MCF 10A (cell line): ENCODE data around the gene BRCC3. TPM values are rescaled to one million over a fixed set of nuclear protein-coding genes. Genes with fewer than 3 reads are reported as not detected.
A peak's percentile ranks its signal among the peaks of the same experiment; 100 is the strongest.

Experiments used
- BruUV-seq: library from RNA; stranded (reverse); fragments of 400-500 nt; replicated peaks from 2 replicates; lab custom pipeline; 2021; lab: Mats Ljungman, UMichigan
- CTCF ChIA-PET: fragments of 300-600 bp; sonication (Branson Sonifier 250); formaldehyde crosslinking; extraction: SDS; loops from one replicate; lab custom pipeline; 2021; ENCODE audit warnings: antibody characterized with exemption, inconsistent platforms; lab: Yijun Ruan, JAX
- POLR2A ChIA-PET: fragments of 300-600, 350-650 bp; sonication (Branson Sonifier 250); formaldehyde crosslinking; extraction: SDS; loops from one replicate; lab custom pipeline; 2020; ENCODE audit warnings: antibody characterized with exemption, inconsistent platforms; lab: Yijun Ruan, JAX
- DNase-seq: peaks from one replicate; pipeline ENCODE4 v3.0.0-alpha.2; 2018; ENCODE audit not compliant: unreplicated experiment
- H3K27ac Mint-ChIP-seq: one replicate; pipeline ENCODE4 v1.8.0; 2022; ENCODE audit warnings: mild to moderate bottlenecking, low read depth, mixed read lengths; ENCODE audit not compliant: unreplicated experiment
- H3K27me3 Mint-ChIP-seq: one replicate; pipeline ENCODE4 v1.8.0; 2022; ENCODE audit warnings: mixed read lengths; ENCODE audit not compliant: insufficient read depth, unreplicated experiment
- H3K36me3 Mint-ChIP-seq: one replicate; pipeline ENCODE4 v1.8.0; 2022; ENCODE audit warnings: mild to moderate bottlenecking, moderate library complexity, mixed read lengths; ENCODE audit not compliant: insufficient read depth, unreplicated experiment
- H3K4me1 Mint-ChIP-seq: one replicate; pipeline ENCODE4 v1.8.0; 2022; ENCODE audit warnings: mixed read lengths; ENCODE audit not compliant: insufficient read depth, unreplicated experiment
- H3K4me3 Mint-ChIP-seq: one replicate; pipeline ENCODE4 v1.8.0; 2022; ENCODE audit warnings: mild to moderate bottlenecking, moderate library complexity, mixed read lengths; ENCODE audit not compliant: unreplicated experiment
- H3K9me3 Mint-ChIP-seq: one replicate; pipeline ENCODE4 v1.8.0; 2022; ENCODE audit warnings: mixed read lengths; ENCODE audit not compliant: unreplicated experiment
- intact Hi-C: fragments of 100-400 bp; cut with micrococcal nuclease; formaldehyde crosslinking; loops from 2 replicates; pipeline ENCODE4 v1.14.1; 2022
- total RNA-seq: library from RNA; stranded (reverse); gene quantifications from 2 replicates; pipeline ENCODE4 v1.2.3, GENCODE V29; 2022
- TF ChIP-seq, protein P1 (sequence below): fragments of 200-600 bp; IDR thresholded peaks from one replicate; pipeline ENCODE4 v1.8.0; 2022; ENCODE audit warnings: antibody characterized with exemption, mild to moderate bottlenecking; ENCODE audit not compliant: unreplicated experiment

Gene BRCC3
- total RNA-seq, 1 experiment from 2014 or later: 21.1 TPM

DNA sequence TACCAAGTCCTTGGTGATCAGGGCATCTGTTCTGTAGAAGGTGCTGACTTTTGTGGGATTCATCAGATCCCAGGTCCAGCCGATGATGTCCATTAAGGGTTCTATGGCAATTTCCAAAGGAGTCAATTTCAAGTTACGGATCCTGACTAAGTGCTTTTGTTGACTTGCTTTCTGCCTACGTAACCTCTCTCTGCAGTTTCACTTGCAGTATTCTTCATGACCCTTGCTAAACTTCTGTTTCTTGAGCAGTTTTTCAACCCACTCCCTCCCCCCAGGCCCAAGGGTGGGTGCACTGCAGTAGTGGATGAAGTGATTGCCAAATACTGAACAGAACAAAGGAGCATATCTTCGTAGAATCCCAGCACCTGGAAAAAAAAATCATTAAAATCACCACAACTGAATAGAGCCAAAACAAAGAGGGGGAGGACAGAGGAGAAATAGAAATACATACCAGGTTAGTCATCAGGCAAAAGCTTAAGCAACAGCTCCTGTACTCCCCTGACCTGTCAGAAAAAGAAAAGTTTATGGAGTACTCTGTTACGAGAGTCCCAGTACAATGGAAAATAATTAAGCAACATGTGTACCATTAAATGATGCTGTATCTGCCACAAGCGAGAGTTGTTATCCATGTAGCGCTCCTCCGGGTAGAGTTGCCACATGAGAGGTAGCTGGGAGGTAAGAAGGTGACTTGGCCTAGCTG, 6.1 kb upstream of the BRCC3 start:
- Mint-ChIP-seq H3K9me3 (no peaks in the 10 kb centered on the region), H3K4me1 (peaks cover 24% of the 10 kb centered on the region), H3K36me3 (peaks cover 18% of the 10 kb centered on the region), H3K27ac (peak overlapping the region; percentile 92), H3K27me3 (peaks cover 10% of the 10 kb centered on the region), H3K4me3 (peak overlapping the region; percentile 80)
- TF ChIP-seq, protein P1, sequence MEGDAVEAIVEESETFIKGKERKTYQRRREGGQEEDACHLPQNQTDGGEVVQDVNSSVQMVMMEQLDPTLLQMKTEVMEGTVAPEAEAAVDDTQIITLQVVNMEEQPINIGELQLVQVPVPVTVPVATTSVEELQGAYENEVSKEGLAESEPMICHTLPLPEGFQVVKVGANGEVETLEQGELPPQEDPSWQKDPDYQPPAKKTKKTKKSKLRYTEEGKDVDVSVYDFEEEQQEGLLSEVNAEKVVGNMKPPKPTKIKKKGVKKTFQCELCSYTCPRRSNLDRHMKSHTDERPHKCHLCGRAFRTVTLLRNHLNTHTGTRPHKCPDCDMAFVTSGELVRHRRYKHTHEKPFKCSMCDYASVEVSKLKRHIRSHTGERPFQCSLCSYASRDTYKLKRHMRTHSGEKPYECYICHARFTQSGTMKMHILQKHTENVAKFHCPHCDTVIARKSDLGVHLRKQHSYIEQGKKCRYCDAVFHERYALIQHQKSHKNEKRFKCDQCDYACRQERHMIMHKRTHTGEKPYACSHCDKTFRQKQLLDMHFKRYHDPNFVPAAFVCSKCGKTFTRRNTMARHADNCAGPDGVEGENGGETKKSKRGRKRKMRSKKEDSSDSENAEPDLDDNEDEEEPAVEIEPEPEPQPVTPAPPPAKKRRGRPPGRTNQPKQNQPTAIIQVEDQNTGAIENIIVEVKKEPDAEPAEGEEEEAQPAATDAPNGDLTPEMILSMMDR: no peak
- ChIA-PET CTCF (interaction anchor here (0.7 to 1.8 kb wide), 4 partner anchors 9 to 148 kb away, joined by 3 to 6 read pairs (median 3); no protein-coding TSS in a partner anchor), POLR2A (interaction anchor here (0.7 to 3.7 kb wide), 7 partner anchors 9 to 302 kb away, joined by 3 to 35 read pairs (median 6); partner anchors contain the start of genes DKC1, FUNDC2 and VBP1)
- intact Hi-C loops: no loop called here
- DNase-seq: peak; percentile 86
- no TSS peak for BruUV-seq

DNA sequence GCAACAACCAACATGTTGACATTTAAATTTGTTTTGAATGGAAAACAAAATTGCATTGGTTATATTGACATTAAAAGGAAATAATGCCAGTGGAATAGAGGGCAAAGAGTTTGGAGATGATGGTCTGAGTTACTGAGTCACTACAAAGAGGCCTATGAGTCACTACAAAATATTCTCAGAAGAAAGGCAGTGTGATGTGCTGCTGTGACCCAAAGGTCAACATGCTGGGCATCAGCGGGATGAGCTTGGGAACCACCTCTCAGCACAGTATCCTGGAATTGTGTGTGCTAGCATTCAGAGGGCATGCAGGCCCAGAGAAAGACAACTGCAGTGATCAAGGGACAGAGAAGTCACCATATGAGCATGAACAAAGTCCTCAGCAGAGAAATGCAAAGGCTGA, 3.1 kb upstream of the BRCC3 start:
- CTCF ChIA-PET: interaction anchor here (1.0 kb wide), 1 partner anchor 88 kb away, joined by 4 read pairs; no protein-coding TSS in a partner anchor
- BruUV-seq: no TSS peak
- Mint-ChIP-seq H3K4me3 (no peak overlapping the region), H3K9me3 (no peaks in the 10 kb centered on the region), H3K36me3 (peaks cover 3% of the 10 kb centered on the region), H3K27ac (peak overlapping the region; percentile 28), H3K27me3 (peaks cover 2% of the 10 kb centered on the region), H3K4me1 (peaks cover 24% of the 10 kb centered on the region)
- TF ChIP-seq, protein P1: no peak
- intact Hi-C loops: no loop called here
- POLR2A ChIA-PET: interaction anchor here (1.5 to 2.0 kb wide), 2 partner anchors 10 to 41 kb away, joined by 8 to 12 read pairs; partner anchors contain the start of gene FUNDC2
- DNase-seq: peak; percentile 67

DNA sequence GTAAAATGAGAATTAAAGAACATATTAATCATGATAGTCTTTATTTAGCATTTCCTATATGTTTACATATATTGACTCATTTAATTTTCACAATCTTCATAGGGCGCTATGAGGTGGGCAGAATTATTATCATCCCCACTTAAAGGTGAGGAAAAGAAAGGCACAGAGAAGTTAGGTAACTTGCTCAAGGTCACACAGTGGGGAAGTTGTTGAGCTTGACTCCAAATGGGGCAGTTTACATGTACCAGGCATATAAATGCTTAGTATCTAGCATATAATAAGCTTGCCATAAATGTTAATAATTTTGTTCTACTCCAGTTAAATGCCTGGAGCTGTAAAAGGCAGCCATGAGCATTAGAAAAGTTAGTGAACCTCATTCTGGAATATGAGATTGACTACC, 1.9 kb upstream of the BRCC3 start:
- CTCF ChIA-PET: interaction anchor here (0.7 to 1.2 kb wide), 3 partner anchors 13 to 147 kb away, joined by 3 to 4 read pairs (median 3); partner anchors contain the start of gene VBP1
- TF ChIP-seq, protein P1: no peak
- Mint-ChIP-seq H3K36me3 (no peaks in the 10 kb centered on the region), H3K4me1 (peaks cover 36% of the 10 kb centered on the region), H3K27ac (peak overlapping the region; percentile 65), H3K27me3 (peaks cover 14% of the 10 kb centered on the region), H3K4me3 (peak overlapping the region; percentile 83), H3K9me3 (no peaks in the 10 kb centered on the region)
- no TSS peak for BruUV-seq
- POLR2A ChIA-PET: interaction anchor here (0.6 to 2.0 kb wide), 4 partner anchors 11 to 45 kb away, joined by 3 to 12 read pairs (median 6); partner anchors contain the start of gene FUNDC2
- no peak for DNase-seq
- intact Hi-C loops: no loop called here

DNA sequence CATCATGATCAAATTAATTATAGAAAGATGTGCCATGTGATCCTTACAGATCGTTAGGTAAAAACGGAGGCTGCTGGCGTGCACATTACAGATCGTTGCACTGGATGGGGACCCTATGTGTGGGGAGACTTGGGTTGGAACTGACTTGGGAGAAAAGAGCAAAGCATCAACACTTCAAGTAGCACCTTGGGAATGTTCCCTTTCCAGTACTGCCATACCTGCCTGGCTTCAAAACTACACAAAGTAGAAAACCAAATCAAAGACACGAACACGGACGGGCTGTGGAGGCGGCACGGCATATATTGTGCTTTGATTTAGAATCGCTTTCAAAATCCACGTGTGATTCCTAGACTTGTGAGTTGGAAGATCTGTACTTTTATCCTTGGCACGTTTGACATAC, 1.3 kb upstream of the BRCC3 start:
- H3K4me1 Mint-ChIP-seq: peaks cover 33% of the 10 kb centered on the region
- no peaks in the 10 kb centered on the region for H3K36me3 Mint-ChIP-seq
- no peaks in the 10 kb centered on the region for H3K9me3 Mint-ChIP-seq
- H3K4me3 Mint-ChIP-seq: peak overlapping the region; percentile 83
- no TSS peak for BruUV-seq
- H3K27me3 Mint-ChIP-seq: peaks cover 20% of the 10 kb centered on the region
- peak; percentile 9 for DNase-seq
- CTCF ChIA-PET: interaction anchor here (0.9 to 1.2 kb wide), 3 partner anchors 11 to 146 kb away, joined by 3 to 4 read pairs (median 4); partner anchors contain the start of gene VBP1
- intact Hi-C loops: loop anchor here (2.0 kb wide), 1 partner anchor 43 kb away; the partner anchor contains the start of gene FUNDC2
- TF ChIP-seq, protein P1: no peak
- peak overlapping the region; percentile 65 for H3K27ac Mint-ChIP-seq
- POLR2A ChIA-PET: interaction anchor here (1.0 to 1.1 kb wide), 3 partner anchors 42 to 152 kb away, joined by 3 to 6 read pairs (median 3); partner anchors contain the start of gene FUNDC2
